Sigmoid colon (tissue), 7 donors: ENCODE data around the gene MNAT1. TPM values are rescaled to one million over a fixed set of nuclear protein-coding genes. Genes with fewer than 3 reads are reported as not detected.

Experiments
- DNase-seq: peaks from one replicate; pipeline ENCODE4 v3.0.0-alpha.2; 2019
- H3K27ac ChIP-seq, 4 donors: fragments of 200-600 bp; sonication (generic); one replicate each; pipeline ENCODE4 v1.5.1; 2016 to 2019; ENCODE audit warnings: mild to moderate bottlenecking in 1 of 4
- H3K27me3 ChIP-seq, 3 donors: fragments of 200-600 bp; sonication (generic); one replicate each; pipeline ENCODE4 v1.5.1; 2019; ENCODE audit warnings: mild to moderate bottlenecking in 1 of 3
- H3K36me3 ChIP-seq, 4 donors: fragments of 200-600 bp; sonication (generic); one replicate each; pipeline ENCODE4 v1.5.1; 2016 to 2019
- H3K4me1 ChIP-seq, 4 donors: fragments of 200-600 bp; sonication (generic); one replicate each; pipeline ENCODE4 v1.5.1; 2017 to 2019
- H3K4me3 ChIP-seq, 4 donors: fragments of 200-600 bp; sonication (generic); one replicate each; pipeline ENCODE4 v1.5.1; 2017 to 2019; ENCODE audit warnings: mild to moderate bottlenecking in 2 of 4, moderate library complexity in 1 of 4
- H3K9me3 ChIP-seq, 4 donors: fragments of 200-600 bp in 3 of 4; sonication (generic) in 3 of 4; one replicate each; pipeline versions ENCODE4 v1.5.1 to v1.6.1; 2013 to 2019
- CTCF ChIP-seq, 4 experiments: fragments of 450-650 bp in 3 of 4; fragments of 200-600 bp in 1 of 4; IDR thresholded peaks; one replicate each; pipeline ENCODE4 v1.5.1; 2016 to 2019; ENCODE audit warnings: antibody characterized with exemption in 4 of 4, mild to moderate bottlenecking in 3 of 4, moderate library complexity in 2 of 4
- EP300 ChIP-seq, 4 donors: sonication (generic); formaldehyde crosslinking; IDR thresholded peaks; one replicate each; pipeline ENCODE4 v1.6.1; 2017; ENCODE audit warnings: antibody characterized with exemption in 4 of 4
- POLR2A ChIP-seq, 2 donors: fragments of 450-650 bp; IDR thresholded peaks; one replicate each; pipeline ENCODE4 v1.6.1; 2016; ENCODE audit warnings: antibody characterized with exemption in 2 of 2, mild to moderate bottlenecking in 2 of 2, moderate library complexity in 2 of 2
- POLR2AphosphoS5 ChIP-seq, 4 donors: sonication (generic); formaldehyde crosslinking; IDR thresholded peaks; one replicate each; pipeline ENCODE4 v1.6.1; 2017; ENCODE audit warnings: antibody characterized with exemption in 4 of 4
- WGBS, 2 donors: extraction: QIAGEN DNeasy Blood & Tissue Kit; methylation state at CpG; one replicate each; pipeline ENCODE4 v1.1.7; 2013; 5-methylcytosine and 5-hydroxymethylcytosine counted together
- intact Hi-C: fragments of 100-400 bp; cut with DNase I; formaldehyde crosslinking; loops from one replicate; pipeline ENCODE4 v1.15.1; 2023
- polyA plus RNA-seq, 3 donors: library from polyadenylated mRNA; stranded (reverse); fragments of 200-250 nt; gene quantifications; one replicate each; pipeline ENCODE4 v1.2.3, GENCODE V29; 2013
- total RNA-seq, 4 donors: library from RNA; depleted of rRNA; stranded (reverse); fragments of >200 nt; gene quantifications; one replicate each; pipeline ENCODE4 v1.1.0, GENCODE V29; 2016
- donor health status: healthy with polysubstance abuse.
- donor health status: Bipolar disorder and iron deficiency.
- donor health status: healthy.

The MNAT1 gene
- total and polyA plus RNA-seq, 7 donors = 9.5 to 65.0 (median 22.4) TPM

GRCh38 chr14:60968671-60969070 is 234.1 kb downstream of the MNAT1 start:
- Histone ChIP-seq H3K4me3 (no peak overlapping the region), H3K27ac (no peak overlapping the region), H3K4me1 (peaks cover 0 to 11% (median 0%) of the 10 kb centered on the region in 4 donors), H3K27me3 (no peaks in the 10 kb centered on the region), H3K36me3 (peaks cover 0 to under 1% (median 0%) of the 10 kb centered on the region in 4 donors), H3K9me3 (no peaks in the 10 kb centered on the region)
- no peak for TF ChIP-seq POLR2A (IDR thresholded peaks at IDR 0.05)
- no peak for TF ChIP-seq POLR2AphosphoS5 (IDR thresholded peaks at IDR 0.05)
- DNase-seq = no peak
- intact Hi-C loops = no loop called here

GRCh38 chr14:60970146-60970545 is 235.6 kb downstream of the MNAT1 start:
- Histone ChIP-seq H3K27me3 (no peaks in the 10 kb centered on the region), H3K9me3 (no peaks in the 10 kb centered on the region), H3K4me1 (peaks cover 0 to 6% (median 0%) of the 10 kb centered on the region in 4 donors), H3K36me3 (peaks cover 0 to 10% (median 0%) of the 10 kb centered on the region in 4 donors), H3K4me3 (no peak overlapping the region), H3K27ac (no peak overlapping the region)
- DNase-seq = no peak
- TF ChIP-seq CTCF (IDR thresholded peaks at IDR 0.05) (no peak), POLR2A (IDR thresholded peaks at IDR 0.05) (no peak), POLR2AphosphoS5 (IDR thresholded peaks at IDR 0.05) (no peak), EP300 (IDR thresholded peaks at IDR 0.05) (no peak)
- 89 to 91% methylated on average over 2 of the region's 2 CpGs for WGBS, 2 donors
- intact Hi-C loops = no loop called here

- no peak for TF ChIP-seq CTCF (IDR thresholded peaks at IDR 0.05)
- no peak for TF ChIP-seq POLR2A (IDR thresholded peaks at IDR 0.05)
- no peak for TF ChIP-seq POLR2AphosphoS5 (IDR thresholded peaks at IDR 0.05)
- TF ChIP-seq EP300 (IDR thresholded peaks at IDR 0.05) = no peak
- Histone ChIP-seq H3K4me1 (no peaks in the 10 kb centered on the region), H3K27ac (no peak overlapping the region), H3K27me3 (no peaks in the 10 kb centered on the region), H3K4me3 (no peak overlapping the region), H3K9me3 (no peaks in the 10 kb centered on the region), H3K36me3 (peaks cover 0 to 10% (median 0%) of the 10 kb centered on the region in 4 donors)
- WGBS, 2 donors = 34 to 39% methylated on average over 2 of the region's 2 CpGs
- DNase-seq = no peak
- intact Hi-C loops = no loop called here
Observed at GRCh38 chr14:60971271-60971670, 236.7 kb downstream of the MNAT1 start.

GRCh38 chr14:60972295-60972694 is 237.7 kb downstream of the MNAT1 start:
- no peak overlapping the region for H3K27ac ChIP-seq
- TF ChIP-seq EP300 (IDR thresholded peaks at IDR 0.05) (no peak), CTCF (IDR thresholded peaks at IDR 0.05) (no peak), POLR2A (IDR thresholded peaks at IDR 0.05) (no peak), POLR2AphosphoS5 (IDR thresholded peaks at IDR 0.05) (no peak)
- H3K4me1 ChIP-seq = no peaks in the 10 kb centered on the region
- 98 to 99% methylated on average over 15 of the region's 15 CpGs for WGBS, 2 donors
- peaks cover 0 to 10% (median under 1%) of the 10 kb centered on the region in 4 donors for H3K36me3 ChIP-seq
- intact Hi-C loops = no loop called here
- no peak for DNase-seq
- H3K9me3 ChIP-seq = no peaks in the 10 kb centered on the region
- no peak overlapping the region for H3K4me3 ChIP-seq
- no peaks in the 10 kb centered on the region for H3K27me3 ChIP-seq

GRCh38 chr14:60973070-60973469 is 238.5 kb downstream of the MNAT1 start:
- 97 to 99% methylated on average over 3 of the region's 3 CpGs for WGBS, 2 donors
- no peak for DNase-seq
- intact Hi-C loops = no loop called here

More at GRCh38 chr14:60973070-60973469, 238.5 kb downstream of the MNAT1 start:
- no peak for TF ChIP-seq EP300 (IDR thresholded peaks at IDR 0.05)
- no peak for TF ChIP-seq CTCF (IDR thresholded peaks at IDR 0.05)
- TF ChIP-seq POLR2AphosphoS5 (IDR thresholded peaks at IDR 0.05) = no peak
- no peak for TF ChIP-seq POLR2A (IDR thresholded peaks at IDR 0.05)
- no peaks in the 10 kb centered on the region for H3K9me3 ChIP-seq
- peaks cover 0 to 10% (median 2%) of the 10 kb centered on the region in 4 donors for H3K36me3 ChIP-seq
- no peaks in the 10 kb centered on the region for H3K27me3 ChIP-seq
- H3K4me1 ChIP-seq = peaks cover 0 to 5% (median 5%) of the 10 kb centered on the region in 4 donors
- no peak overlapping the region for H3K4me3 ChIP-seq
- H3K27ac ChIP-seq = no peak overlapping the region
